GM13976 (cell line): ENCODE measurements around the gene POP5.
A peak's percentile ranks its signal among the peaks of the same experiment; 100 is the strongest.

Source experiments
- DNase-seq: peaks from one replicate; pipeline ENCODE4 v3.0.0; 2012; ENCODE audit warnings: low spot score
- in situ Hi-C: fragments of 300-500 bp; cut with MboI; formaldehyde crosslinking; loops from one replicate; pipeline ENCODE4 v1.12.0; 2022; ENCODE audit warnings: low sequenced_read_pairs, mixed read lengths, inconsistent platforms; ENCODE audit not compliant: unreplicated experiment
- TF ChIP-seq, protein P1 (sequence below): IDR thresholded peaks from 2 replicates; pipeline ENCODE4 v1.5.1; 2012; ENCODE audit warnings: borderline replicate concordance, mild to moderate bottlenecking; ENCODE audit not compliant: insufficient read depth; ENCODE audit errors: extremely low read depth, missing control alignments, control extremely low read depth

Gene POP5

DNA sequence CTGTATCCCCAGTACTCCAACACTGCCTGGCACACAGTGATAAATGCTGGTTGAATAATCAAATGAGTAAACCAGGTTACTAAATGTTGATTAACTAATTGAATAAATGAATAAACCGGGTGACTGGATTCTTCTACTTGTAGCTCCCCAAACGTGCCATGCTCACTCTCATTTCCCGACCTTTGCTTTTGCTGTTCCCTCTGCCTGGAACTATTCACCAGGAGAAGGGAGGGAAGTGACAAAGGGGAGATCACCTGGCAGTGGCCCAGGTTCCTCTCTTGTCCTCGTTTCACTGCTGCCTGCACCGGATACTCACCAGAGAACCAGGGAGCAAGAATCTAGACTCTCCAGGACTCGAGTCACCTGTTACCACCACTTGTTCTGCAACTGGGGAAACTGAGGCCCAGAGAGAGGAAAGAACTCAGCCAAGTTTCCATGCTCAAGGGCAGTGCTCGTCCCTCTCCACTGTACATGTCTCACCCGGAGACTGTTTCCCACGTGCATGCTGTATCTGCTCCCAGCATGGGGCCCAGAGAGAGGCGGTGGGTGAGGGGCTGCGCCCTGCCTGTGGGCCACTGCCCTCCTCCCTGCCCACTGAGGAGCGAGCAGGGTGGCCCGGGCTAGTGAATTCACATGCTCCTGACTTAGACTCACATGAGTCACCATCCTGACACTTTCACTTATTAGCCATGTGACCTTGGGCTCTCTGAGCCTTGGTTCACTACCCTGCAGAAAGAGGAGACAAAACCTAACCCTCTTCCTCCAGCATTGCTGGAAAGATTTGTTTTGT, 17.7 kb upstream of the POP5 start:
- TF ChIP-seq, protein P1, sequence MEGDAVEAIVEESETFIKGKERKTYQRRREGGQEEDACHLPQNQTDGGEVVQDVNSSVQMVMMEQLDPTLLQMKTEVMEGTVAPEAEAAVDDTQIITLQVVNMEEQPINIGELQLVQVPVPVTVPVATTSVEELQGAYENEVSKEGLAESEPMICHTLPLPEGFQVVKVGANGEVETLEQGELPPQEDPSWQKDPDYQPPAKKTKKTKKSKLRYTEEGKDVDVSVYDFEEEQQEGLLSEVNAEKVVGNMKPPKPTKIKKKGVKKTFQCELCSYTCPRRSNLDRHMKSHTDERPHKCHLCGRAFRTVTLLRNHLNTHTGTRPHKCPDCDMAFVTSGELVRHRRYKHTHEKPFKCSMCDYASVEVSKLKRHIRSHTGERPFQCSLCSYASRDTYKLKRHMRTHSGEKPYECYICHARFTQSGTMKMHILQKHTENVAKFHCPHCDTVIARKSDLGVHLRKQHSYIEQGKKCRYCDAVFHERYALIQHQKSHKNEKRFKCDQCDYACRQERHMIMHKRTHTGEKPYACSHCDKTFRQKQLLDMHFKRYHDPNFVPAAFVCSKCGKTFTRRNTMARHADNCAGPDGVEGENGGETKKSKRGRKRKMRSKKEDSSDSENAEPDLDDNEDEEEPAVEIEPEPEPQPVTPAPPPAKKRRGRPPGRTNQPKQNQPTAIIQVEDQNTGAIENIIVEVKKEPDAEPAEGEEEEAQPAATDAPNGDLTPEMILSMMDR = no peak
- in situ Hi-C loops = loop anchor here (10.0 kb wide), 1 partner anchor 116 kb away; the partner anchor contains the start of gene UNC119B
- DNase-seq = peak; percentile 54

DNA sequence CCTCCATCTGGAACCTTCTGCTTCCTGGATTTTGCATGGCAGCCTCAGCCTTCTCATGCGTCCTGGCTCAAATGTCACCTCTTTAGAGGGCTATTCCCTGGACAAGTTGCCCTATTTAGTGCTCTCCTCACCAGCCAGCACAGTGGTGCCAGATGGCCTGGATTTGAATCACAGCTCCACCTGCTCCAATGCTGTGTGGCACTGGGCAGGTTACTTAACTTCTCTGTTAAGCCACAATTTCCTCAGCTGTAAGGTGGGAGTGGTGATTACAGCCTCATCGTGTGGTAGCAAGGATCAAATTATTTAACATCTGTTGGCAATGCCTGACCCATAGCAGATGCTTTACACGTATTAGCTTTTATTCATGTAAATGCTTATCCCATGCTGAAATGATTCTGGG, 16.7 kb upstream of the POP5 start:
- TF ChIP-seq, protein P1 = no peak
- DNase-seq = no peak
- in situ Hi-C loops = loop anchor here (10.0 kb wide), 1 partner anchor 117 kb away; the partner anchor contains the start of gene UNC119B

DNA sequence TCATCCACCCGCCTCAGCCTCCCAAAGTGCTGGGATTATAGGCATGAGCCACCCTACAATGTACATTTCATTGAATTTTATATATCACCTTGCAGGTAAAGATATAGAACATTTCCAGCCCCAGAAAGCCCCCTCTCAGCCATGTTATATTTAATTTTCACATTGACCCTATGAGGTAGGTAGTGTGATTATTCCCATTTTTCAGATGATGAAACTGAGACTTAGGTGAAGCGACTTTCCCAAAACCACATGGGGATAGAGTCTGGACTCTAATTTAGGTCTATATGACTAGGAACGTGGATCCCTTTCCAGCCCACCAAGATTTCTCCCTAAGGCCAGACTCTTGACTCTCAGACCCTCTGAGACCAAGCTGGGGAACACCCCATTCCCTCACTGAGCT, 15.7 kb upstream of the POP5 start:
- in situ Hi-C loops = loop anchor here (10.0 kb wide), 1 partner anchor 118 kb away; the partner anchor contains the start of gene UNC119B
- DNase-seq = no peak
- TF ChIP-seq, protein P1 = no peak

DNA sequence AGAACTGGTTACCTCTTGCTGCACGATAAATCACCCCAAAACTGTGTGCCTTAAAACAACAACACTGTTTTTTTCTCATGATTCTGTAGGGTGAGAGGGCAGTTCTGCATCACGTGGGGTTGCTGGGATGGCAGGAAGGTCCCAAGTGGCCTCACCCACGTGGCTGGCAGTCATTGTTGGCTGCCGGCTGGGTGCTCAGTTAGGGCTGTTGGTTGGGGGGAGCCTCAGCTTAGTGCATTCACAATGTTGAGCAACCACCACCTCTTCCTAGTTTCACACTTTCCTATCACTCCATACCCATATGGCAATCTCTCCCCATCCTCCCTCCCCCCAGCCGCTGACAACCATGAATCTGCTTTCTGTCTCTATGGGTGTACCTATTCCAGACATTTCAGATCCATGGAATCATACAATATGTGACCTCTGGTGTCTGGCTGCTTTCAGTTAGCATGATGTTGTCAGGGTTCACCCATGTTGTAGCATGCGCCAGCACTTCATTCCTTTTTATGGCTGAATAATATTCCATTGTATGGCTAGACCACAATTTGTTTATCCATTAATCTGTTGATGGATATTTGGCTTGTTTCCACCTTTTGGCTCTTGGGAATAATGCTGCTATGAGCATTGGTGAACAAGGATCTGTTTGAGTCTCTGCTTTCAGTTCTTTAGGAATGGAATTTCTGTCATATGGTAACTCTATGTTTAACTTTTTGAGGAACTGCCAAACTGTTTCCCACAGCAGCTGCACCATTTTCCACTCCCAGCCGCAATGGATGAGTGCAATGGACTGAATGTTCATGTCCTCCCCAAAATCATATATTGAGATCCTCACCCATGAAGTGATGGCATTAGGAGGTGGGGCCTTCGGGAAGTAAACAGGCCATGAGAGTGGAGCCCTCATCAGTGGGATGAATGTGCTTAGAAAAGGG, 11.2 kb upstream of the POP5 start:
- no peak for DNase-seq
- in situ Hi-C loops = loop anchor here (10.0 kb wide), 1 partner anchor 122 kb away; the partner anchor contains the start of gene UNC119B
- TF ChIP-seq, protein P1 = no peak

DNA sequence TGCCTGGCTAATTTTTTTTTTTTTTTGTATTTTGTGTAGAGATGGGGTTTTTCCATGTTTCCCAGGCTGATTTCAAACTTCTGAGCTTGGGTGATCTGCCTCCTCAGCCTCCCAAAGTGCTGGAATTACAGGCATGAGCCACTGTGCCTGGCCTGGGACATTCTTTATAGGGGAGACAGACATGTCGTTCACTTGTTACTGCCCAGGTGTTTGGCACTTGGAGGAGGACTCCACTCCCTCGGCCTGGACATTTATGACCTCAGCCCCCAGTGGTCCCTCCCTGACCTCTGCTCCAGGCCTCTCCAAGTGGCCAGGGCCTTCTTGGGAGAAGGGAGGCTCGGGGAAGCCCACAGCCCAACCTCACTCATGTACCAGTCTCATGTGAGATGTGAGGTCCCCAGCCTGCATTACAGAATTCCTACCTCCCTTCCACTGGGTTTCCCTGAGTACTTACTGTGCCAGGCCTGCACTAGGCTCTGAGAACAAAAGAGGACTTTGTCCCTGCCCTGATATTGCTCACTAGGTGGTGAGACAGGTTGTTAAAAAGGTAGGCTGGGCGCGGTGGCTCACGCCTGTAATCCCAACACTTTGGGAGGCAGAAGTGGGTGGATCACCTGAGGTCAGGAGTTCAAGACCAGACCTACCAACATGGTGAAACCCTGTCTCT, 9.7 kb upstream of the POP5 start:
- TF ChIP-seq, protein P1 = no peak
- DNase-seq = no peak
- in situ Hi-C loops = loop anchor here (10.0 kb wide), 1 partner anchor 124 kb away; the partner anchor contains the start of gene UNC119B
